PC-9 (cell line): ENCODE results near the gene GPR37L1.

ENCODE experiments used
- CTCF ChIP-seq: fragments of 200-600 bp; sonication (generic); conservative IDR thresholded peaks from 2 replicates; pipeline ENCODE4 v1.6.1; 2017; ENCODE audit warnings: mixed run types, antibody characterized with exemption, mild to moderate bottlenecking, moderate library complexity
- EZH2 ChIP-seq: fragments of 200-600 bp; sonication (generic); IDR thresholded peaks from 2 replicates; pipeline ENCODE4 v1.8.0; 2017; ENCODE audit warnings: antibody characterized with exemption, low read depth

- TF ChIP-seq EZH2 (no peak), CTCF (no peak)
These were observed 18.1 kb downstream of the GPR37L1 start for GRCh38 chr1:202140833-202141232.
